DMS79 treated with DMSO at 0.1 percent for 48 hours (cell line): ENCODE results near the gene CNPY3.

Experiments used
- DNase-seq: peaks from one replicate; lab custom pipeline; 2025; lab: John Stamatoyannopoulos, UW

The CNPY3 gene

GRCh38 chr6:42960243-42961019, 31.2 kb downstream of the CNPY3 start, which contains the start of gene GNMT:
Gene GNMT (plus strand): TSS chr6:42960754. CDS start chr6:42960768, 14 bp downstream.
- DNase-seq, result peak; percentile 46

- no peak for DNase-seq
Observed at GRCh38 chr6:42961020-42961470, 31.8 kb downstream of the CNPY3 start.

- no peak for DNase-seq
Observed at GRCh38 chr6:42962096-42962495, 32.8 kb downstream of the CNPY3 start.

- DNase-seq, result no peak
Observed at GRCh38 chr6:42962502-42963178, 33.4 kb downstream of the CNPY3 start.

GRCh38 chr6:42963179-42963854, 34.0 kb downstream of the CNPY3 start:
- no peak for DNase-seq

- DNase-seq, result no peak
Observed at GRCh38 chr6:42963855-42964605, 34.8 kb downstream of the CNPY3 start.

- DNase-seq, result no peak
Observed at GRCh38 chr6:42966571-42966970, 37.3 kb downstream of the CNPY3 start.

- DNase-seq, result no peak
Observed at GRCh38 chr6:42967228-42967627, 37.9 kb downstream of the CNPY3 start.

GRCh38 chr6:42968126-42968701, 38.9 kb downstream of the CNPY3 start:
- no peak for DNase-seq

GRCh38 chr6:42968783-42969182, 39.5 kb downstream of the CNPY3 start:
- no peak for DNase-seq

- no peak for DNase-seq
Observed at GRCh38 chr6:42969431-42969830, 40.2 kb downstream of the CNPY3 start.

- DNase-seq, result no peak
Observed at GRCh38 chr6:42969934-42970333, 40.7 kb downstream of the CNPY3 start.

GRCh38 chr6:42970871-42971612, 41.8 kb downstream of the CNPY3 start:
- no peak for DNase-seq

GRCh38 chr6:42971746-42972327, 42.6 kb downstream of the CNPY3 start:
- no peak for DNase-seq

GRCh38 chr6:42973926-42974325, 44.6 kb downstream of the CNPY3 start:
- no peak for DNase-seq

- DNase-seq, result peak; percentile 69
Observed at GRCh38 chr6:42974919-42975505, 45.7 kb downstream of the CNPY3 start.

- DNase-seq, result no peak
Observed at GRCh38 chr6:42978487-42978838, 49.2 kb downstream of the CNPY3 start.

GRCh38 chr6:42978839-42979522, 49.7 kb downstream of the CNPY3 start, which contains the start of gene PEX6:
Gene PEX6 (minus strand): TSS chr6:42979181. CDS start chr6:42979150, 31 bp downstream.
- peak; percentile 84 for DNase-seq

- DNase-seq, result no peak
Observed at GRCh38 chr6:42979523-42980177, 50.4 kb downstream of the CNPY3 start.
